Retinal pigment epithelial cell (primary cell): ENCODE data around the gene CFAP77.

Source experiments
- DNase-seq: peaks from one replicate; pipeline ENCODE4 v3.0.0-alpha.2; 2010; ENCODE audit warnings: low read depth
- H3K4me3 ChIP-seq: 2 replicates; pipeline ENCODE4 v1.5.1; 2011; ENCODE audit warnings: mild to moderate bottlenecking, low read length, control low read depth, moderate library complexity
- TF ChIP-seq, protein P1 (sequence below): conservative IDR thresholded peaks from 2 replicates; pipeline ENCODE4 v1.5.1; 2011; ENCODE audit warnings: low read depth, low read length, control low read depth, inconsistent platforms

Gene CFAP77

DNA sequence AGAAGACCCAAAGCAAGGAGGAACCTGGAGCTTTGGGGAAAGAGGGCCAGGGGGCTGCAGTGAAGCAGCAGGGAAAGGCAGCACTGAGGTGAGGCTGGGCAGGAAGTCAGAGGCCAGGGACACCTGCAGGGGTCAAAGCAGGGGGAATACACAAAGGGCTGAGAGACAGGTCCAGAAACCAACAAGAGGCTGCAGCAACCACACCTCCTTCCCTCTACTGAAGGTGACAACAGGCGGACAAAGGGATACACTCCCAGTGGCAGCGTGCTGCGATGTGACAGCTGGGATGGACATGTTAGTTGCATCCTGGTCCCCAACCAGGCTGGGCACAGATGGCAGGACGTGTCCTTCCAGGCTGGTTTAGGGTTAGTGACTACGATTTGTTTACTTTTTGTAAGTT is 12.6 kb downstream of the CFAP77 start:
- TF ChIP-seq, protein P1, sequence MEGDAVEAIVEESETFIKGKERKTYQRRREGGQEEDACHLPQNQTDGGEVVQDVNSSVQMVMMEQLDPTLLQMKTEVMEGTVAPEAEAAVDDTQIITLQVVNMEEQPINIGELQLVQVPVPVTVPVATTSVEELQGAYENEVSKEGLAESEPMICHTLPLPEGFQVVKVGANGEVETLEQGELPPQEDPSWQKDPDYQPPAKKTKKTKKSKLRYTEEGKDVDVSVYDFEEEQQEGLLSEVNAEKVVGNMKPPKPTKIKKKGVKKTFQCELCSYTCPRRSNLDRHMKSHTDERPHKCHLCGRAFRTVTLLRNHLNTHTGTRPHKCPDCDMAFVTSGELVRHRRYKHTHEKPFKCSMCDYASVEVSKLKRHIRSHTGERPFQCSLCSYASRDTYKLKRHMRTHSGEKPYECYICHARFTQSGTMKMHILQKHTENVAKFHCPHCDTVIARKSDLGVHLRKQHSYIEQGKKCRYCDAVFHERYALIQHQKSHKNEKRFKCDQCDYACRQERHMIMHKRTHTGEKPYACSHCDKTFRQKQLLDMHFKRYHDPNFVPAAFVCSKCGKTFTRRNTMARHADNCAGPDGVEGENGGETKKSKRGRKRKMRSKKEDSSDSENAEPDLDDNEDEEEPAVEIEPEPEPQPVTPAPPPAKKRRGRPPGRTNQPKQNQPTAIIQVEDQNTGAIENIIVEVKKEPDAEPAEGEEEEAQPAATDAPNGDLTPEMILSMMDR = no peak
- no peak for DNase-seq
- H3K4me3 ChIP-seq = no peak overlapping the region

GRCh38 chr9:132423503-132423902 is 13.5 kb downstream of the CFAP77 start:
- TF ChIP-seq, protein P1 = no peak
- DNase-seq = no peak
- H3K4me3 ChIP-seq = no peak overlapping the region

GRCh38 chr9:132424857-132425674 is 15.1 kb downstream of the CFAP77 start:
- TF ChIP-seq, protein P1 = no peak
- DNase-seq = no peak
- no peak overlapping the region for H3K4me3 ChIP-seq

- TF ChIP-seq, protein P1 = no peak
- DNase-seq = no peak
Observed at GRCh38 chr9:132425675-132426062, 15.7 kb downstream of the CFAP77 start.

GRCh38 chr9:132426639-132427414 is 16.8 kb downstream of the CFAP77 start:
- no peak overlapping the region for H3K4me3 ChIP-seq
- DNase-seq = no peak
- TF ChIP-seq, protein P1 = no peak

More at GRCh38 chr9:132425675-132426062, 15.7 kb downstream of the CFAP77 start:
- no peak overlapping the region for H3K4me3 ChIP-seq

- H3K4me3 ChIP-seq = no peak overlapping the region
- TF ChIP-seq, protein P1 = no peak
- no peak for DNase-seq
Observed at GRCh38 chr9:132430998-132431397, 21.0 kb downstream of the CFAP77 start.
